ENCODE measurements around the gene KIF1C. TPM values are rescaled to one million over a fixed set of nuclear protein-coding genes. Genes with fewer than 3 reads are reported as not detected.
A peak's percentile ranks its signal among the peaks of the same experiment; 100 is the strongest.
"Not testable (repeated sequence)": the region's sequence is repeated elsewhere in the genome, so short reads cannot be mapped to it uniquely, and the experiment has no call there.

The KIF1C gene
- polyA plus RNA-seq, 1 donor = 129 TPM

DNA sequence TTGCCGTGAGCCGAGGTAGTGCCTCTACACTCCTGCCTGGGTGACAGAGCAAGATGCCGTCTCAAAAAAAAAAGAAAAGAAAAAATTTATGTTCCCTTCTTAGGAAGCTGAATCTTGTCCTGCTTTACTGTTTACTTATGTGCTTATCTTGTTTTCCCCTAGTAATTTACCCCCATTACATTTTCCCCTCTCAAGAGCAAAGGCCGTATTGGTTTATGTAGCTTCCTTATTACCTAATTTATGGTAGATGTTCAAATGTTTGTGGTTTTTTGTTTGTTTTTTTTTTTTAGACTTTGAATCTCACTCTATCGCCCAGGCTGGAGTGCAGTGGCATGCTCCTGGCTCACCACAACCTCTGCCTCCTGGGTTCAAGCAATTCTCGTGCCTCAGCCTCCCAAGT lies 47.7 kb downstream of the KIF1C start:
- DNase-seq = no peak

DNA sequence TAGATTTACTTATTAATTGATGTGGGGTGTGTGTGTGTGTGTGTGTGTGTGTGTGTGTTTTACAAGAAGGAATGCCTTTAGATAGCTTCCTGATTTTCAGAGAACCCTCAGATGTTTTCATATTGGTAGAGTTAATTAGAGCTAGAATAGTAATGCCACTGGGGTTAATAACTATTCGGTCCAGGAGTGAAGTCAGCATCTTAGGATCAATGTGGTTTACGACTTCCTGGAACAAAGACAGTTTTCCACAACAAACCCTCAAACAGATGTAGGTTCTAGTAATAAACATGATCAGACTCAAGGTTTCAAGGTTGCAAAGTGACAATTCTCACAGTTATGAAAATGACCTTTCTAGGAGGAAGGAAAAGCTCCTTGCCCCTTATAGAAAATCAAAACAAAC lies 49.7 kb downstream of the KIF1C start:
- peak; percentile 66 for DNase-seq

DNA sequence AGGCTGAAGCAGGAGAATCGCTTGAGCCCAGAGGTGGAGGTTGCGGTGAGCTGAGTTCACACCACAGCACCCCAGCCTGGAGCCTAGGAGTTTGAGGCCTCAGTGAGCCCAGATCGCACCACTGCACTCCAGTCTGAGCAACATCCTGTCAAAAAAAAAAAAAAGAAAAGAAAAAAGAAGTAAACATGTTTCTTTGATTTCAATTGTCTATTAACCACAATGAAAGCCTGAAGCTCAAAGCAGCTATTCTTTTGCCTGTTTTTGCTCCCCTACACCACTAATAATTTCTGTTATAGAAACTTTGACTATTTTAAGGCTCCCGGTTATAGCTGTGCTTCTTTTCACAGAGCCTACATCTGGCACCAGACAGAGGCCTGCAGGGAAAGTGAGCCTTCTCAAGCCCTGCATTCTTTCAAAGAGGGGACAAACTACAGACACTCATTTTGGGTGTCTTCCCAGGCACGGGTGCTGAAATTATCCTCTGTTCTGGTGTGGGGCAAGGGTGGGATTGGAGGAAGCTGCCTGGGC lies 51.6 kb downstream of the KIF1C start:
- peak; percentile 26 for DNase-seq

DNA sequence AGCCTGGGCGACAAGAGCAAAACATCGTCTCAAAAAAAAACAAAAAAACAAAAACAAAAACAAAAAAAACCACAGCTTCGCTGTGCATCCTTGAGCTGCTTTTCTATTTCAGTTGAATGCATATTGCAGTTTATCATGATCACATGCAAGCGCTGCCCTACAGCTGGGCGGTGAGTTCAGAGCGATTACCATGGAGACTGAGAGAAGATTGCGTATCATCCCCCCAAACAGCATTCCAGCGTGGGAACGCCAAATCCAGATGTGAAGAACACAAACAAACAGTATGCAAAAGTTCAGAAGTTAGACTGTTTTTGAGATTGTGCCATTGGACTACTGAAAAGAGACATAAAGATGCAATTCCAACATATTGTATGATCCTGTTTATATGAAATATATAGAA lies 52.5 kb downstream of the KIF1C start:
- DNase-seq = peak; percentile 69

DNA sequence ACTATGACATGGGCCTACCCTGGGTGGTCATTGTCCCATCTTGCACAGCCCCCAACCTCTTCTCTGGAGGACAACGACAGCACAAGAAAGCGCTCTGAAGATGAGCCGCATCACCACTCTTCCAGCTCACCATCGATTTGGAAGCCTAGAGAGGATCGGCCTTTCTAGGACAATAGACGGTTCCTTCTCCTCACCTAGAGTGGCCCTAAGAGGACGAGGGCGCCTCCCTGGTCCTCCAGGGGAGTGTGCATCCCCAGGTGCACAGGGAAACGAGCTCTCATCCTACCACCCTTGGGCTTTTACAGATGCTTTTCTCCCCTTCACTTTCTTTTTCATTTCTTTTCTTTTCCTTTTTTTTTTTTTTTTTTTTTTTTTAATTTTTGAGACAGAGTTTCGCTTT lies 57.8 kb downstream of the KIF1C start:
- no peak for DNase-seq

DNA sequence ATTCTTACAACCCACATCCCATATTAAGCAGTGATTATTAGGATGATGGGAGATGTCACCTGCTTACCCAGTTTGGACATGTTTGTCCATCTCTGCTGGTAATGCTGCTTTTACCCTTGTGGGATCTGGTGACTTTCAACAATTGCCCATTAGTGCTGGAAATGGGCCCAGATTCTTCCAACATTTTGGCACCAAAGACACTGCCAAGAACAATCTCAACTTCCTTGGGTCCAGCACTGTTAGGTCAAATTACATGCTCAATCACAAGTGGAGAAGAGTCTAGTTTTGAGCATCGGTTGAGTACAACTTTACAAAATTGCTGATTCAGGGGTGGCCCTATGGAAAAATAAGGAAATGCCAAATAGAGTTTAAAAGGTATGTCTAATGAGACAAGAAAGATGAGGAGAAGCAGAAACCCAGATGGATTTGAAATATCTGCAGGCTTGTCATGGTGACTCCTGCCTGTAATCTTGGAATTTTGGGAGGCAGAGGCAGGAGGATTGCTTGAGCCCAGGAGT lies 67.5 kb downstream of the KIF1C start:
- no peak for DNase-seq

DNA sequence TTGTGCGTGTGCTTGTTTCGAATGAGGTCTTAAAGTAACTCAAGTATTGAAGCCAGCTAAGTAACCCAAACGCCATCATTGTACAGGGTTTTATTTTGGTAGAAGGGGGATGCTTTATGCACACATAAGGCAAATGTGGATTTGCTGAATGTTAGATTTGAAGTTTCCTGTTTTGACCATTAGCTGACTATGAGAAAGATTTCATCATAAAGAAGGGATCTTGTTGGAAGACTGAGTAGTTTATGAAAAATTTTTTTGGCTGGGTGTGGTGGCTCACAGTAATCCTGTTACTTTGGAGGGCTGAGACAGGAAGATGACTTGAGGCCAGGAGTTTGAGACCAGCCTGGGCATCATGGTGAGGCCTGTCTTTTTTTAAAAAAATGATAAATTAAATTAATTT lies 70.5 kb downstream of the KIF1C start:
- DNase-seq = no peak

DNA sequence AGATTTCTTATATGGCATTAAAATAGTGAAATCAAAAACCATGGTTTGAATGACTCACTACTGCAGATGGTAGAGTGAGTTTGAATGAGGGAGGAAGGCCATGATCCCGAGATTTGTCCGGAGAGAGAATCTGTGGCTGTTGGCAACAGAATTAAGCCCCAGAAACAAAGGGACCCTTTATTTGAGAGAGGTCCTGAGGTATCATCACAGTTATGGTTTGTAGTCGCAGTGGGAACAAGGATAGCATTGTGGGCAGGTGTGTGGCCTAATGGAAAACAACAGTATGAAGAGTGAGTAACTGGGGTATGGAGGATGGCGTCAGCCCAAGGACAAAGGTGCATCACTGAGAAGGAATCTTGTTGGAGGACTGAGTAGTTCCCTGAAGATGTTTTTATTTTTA lies 72.0 kb downstream of the KIF1C start:
- DNase-seq = no peak

DNA sequence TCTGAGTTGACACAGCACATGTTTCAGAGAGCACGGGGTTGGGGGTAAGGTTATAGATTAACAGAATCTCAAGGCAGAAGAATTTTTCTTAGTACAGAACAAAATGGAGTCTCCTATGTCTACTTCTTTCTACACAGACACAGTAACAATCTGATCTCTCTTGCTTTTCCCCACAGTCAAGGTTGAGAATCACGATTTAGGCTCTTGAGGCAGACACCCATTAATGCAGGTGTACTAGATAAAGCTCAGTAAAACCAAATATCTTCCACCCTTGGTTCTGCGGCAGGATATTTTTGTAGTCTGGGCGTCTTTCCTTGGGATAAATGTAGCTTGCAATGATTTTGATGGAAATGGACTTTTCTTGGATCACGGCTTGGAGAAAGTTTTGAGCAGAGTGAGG lies 77.7 kb downstream of the KIF1C start:
- DNase-seq = not testable (repeated sequence)

DNA sequence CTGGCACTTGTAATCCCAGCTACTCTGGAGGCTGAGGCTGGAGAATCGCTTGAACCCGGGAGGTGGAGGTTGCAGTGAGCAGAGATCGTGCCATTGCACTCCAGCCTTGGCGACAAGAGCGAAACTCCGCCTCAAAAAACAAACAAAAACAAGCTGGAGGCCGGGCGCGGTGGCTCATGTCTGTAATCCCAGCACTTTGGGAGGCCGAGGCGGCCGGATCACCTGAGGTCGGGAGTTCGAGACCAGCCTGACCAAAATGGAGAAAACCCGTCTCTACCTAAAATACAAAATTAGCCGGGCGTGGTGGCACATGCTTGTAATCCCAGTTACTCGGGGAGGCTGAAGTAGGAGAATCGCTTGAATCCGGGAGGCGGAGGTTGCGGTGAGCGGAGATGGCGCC lies 79.5 kb downstream of the KIF1C start:
- not testable (repeated sequence) for DNase-seq

DNA sequence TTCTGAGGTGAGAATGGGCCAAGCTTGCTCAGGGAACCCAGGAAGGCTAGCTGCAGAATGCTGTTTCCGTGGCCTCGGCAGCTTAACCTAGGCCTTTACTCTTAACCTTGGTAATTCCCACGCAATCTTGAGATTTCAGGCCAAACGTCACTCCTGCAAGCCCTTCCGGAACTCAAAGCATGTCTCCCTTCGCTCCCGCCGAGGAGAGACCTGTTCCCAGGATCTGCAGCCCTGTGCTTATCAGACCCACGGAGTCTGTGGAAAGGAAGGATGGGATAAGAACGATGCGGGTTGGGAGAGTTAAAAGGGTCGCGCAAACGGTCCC lies 80.0 kb downstream of the KIF1C start:
- no peak for DNase-seq

Other genes starting within 250 kb of the KIF1C start
- not detected for gene TM4SF5, start 226.1 kb upstream of the KIF1C start, polyA plus RNA-seq (ENCODE audit: insufficient read length)
- 4.7 TPM for gene VMO1, start 211.6 kb upstream of the KIF1C start, polyA plus RNA-seq (ENCODE audit: insufficient read length)
- 0.98 TPM for gene GLTPD2, start 209.0 kb upstream of the KIF1C start, polyA plus RNA-seq (ENCODE audit: insufficient read length)
- 94.3 TPM for gene PSMB6, start 201.8 kb upstream of the KIF1C start, polyA plus RNA-seq (ENCODE audit: insufficient read length)
- gene PLD2, start 190.8 kb upstream of the KIF1C start, polyA plus RNA-seq (ENCODE audit: insufficient read length) = 28.7 TPM
- gene MINK1, start 164.6 kb upstream of the KIF1C start, polyA plus RNA-seq (ENCODE audit: insufficient read length) = 28.3 TPM
- 1.5 TPM for gene C17orf107, start 98.4 kb upstream of the KIF1C start, polyA plus RNA-seq (ENCODE audit: insufficient read length)
- gene CHRNE, start 94.9 kb upstream of the KIF1C start, polyA plus RNA-seq (ENCODE audit: insufficient read length) = 3.3 TPM
- gene GP1BA, start 65.7 kb upstream of the KIF1C start, polyA plus RNA-seq (ENCODE audit: insufficient read length) = 0.88 TPM
- 57.1 TPM for gene SLC25A11, start 57.9 kb upstream of the KIF1C start, polyA plus RNA-seq (ENCODE audit: insufficient read length)
- 75.2 TPM for gene RNF167, start 57.7 kb upstream of the KIF1C start, polyA plus RNA-seq (ENCODE audit: insufficient read length)
- gene PFN1, start 49.4 kb upstream of the KIF1C start, polyA plus RNA-seq (ENCODE audit: insufficient read length) = 432 TPM
- 2,174 TPM for gene ENO3, start 46.8 kb upstream of the KIF1C start, polyA plus RNA-seq (ENCODE audit: insufficient read length)
- 92.0 TPM for gene SPAG7, start 30.1 kb upstream of the KIF1C start, polyA plus RNA-seq (ENCODE audit: insufficient read length)
- 32.9 TPM for gene CAMTA2, start 10.3 kb upstream of the KIF1C start, polyA plus RNA-seq (ENCODE audit: insufficient read length)
- 4.9 TPM for gene INCA1, start 428 bp upstream of the KIF1C start, polyA plus RNA-seq (ENCODE audit: insufficient read length)
- not detected for gene SLC52A1, start 37.5 kb downstream of the KIF1C start, polyA plus RNA-seq (ENCODE audit: insufficient read length)
- 11.6 TPM for gene ZFP3, start 80.5 kb downstream of the KIF1C start, polyA plus RNA-seq (ENCODE audit: insufficient read length)
- gene ZNF232, start 113.9 kb downstream of the KIF1C start, polyA plus RNA-seq (ENCODE audit: insufficient read length) = 11.1 TPM
- gene USP6, start 118.1 kb downstream of the KIF1C start, polyA plus RNA-seq (ENCODE audit: insufficient read length) = 21.0 TPM
- gene ZNF594, start 193.9 kb downstream of the KIF1C start, polyA plus RNA-seq (ENCODE audit: insufficient read length) = 9.0 TPM
- gene SCIMP, start 236.9 kb downstream of the KIF1C start, polyA plus RNA-seq (ENCODE audit: insufficient read length) = 1.6 TPM

All from hindlimb muscle (tissue), 1 donor.